GM18505 (cell line): ENCODE measurements around the gene LURAP1L.
A peak's percentile ranks its signal among the peaks of the same experiment; 100 is the strongest.

Experiments used
- ATAC-seq: cut with Tn5 transposase; IDR thresholded peaks from one replicate; pipeline ENCODE4 v1.9.1; 2021; ENCODE audit not compliant: unreplicated experiment
- POLR2A ChIP-seq: IDR thresholded peaks from 4 replicates; pipeline ENCODE4 v1.6.1; 2011; ENCODE audit warnings: borderline replicate concordance; ENCODE audit not compliant: insufficient read depth, insufficient read length; ENCODE audit errors: extremely low read depth

LURAP1L gene

DNA sequence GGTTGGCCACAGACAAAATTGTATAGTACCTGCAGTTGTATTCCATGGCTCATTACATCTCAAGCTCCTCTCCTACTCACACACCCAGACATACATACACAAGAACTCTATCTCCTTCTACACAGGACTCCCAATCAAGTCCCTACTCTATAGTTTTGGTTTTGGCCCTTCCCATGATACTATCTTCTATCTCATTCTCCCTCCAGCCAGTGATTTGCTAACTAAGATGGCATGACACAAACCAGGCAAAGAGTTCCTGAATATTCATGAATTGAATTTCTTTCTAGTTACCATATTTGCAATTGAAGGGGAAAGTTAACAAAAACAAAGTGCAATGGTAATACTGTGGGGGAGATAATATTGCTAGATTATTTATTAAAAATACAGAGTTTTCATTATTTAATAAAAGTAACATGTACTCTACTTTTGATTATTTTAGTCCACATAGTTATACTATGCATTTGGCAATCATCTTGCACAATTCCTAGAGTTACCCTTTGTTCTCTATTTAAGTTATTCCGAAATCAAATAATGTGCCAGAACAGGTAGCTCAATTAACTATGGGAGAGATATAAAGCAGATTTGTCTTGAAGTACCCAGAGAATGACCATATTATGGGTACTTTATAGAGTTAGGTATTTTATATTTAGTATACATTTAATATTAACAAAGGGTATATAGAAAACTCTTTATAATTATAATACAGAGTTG lies 9.6 kb upstream of the LURAP1L start:
- no peak for TF ChIP-seq POLR2A
- no peak for ATAC-seq

DNA sequence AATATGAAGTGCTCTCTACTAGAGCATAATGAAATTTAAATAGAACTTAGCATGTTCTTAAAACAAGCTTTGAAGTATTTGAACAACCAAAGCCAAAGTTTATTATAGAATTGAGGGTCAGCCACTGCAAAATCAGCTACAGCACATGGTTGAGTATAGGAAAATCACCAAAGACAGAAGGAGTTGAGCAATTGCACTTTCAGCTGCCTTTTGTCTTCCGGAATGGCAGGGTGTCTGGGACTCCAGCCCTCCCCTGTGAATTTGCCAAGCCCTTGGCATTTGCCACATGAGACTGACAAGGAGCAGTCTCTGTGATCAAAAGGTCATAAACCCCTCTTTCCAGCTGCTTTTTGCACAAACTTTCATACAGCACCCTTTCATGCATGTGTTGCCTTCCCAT lies 8.5 kb upstream of the LURAP1L start:
- ATAC-seq = no peak
- no peak for TF ChIP-seq POLR2A

DNA sequence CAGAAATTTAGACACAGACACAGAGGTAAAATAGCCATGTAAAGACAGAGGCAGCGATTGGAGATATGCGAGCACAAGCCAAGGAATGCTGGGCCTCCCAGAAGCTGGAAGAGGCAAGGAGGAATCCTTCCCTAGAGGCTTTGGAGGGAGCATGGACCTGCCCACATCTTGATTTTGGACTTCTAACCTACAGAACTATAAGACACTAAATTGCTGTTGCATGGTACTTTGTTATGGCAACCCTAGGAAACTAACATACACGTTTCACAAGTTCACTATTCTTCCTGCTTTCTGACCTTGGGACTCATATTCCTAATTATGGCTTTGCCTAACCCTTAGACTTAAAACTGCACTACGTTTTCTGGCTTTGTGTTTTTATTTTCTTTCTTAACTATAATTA lies 4.6 kb upstream of the LURAP1L start:
- no peak for ATAC-seq

DNA sequence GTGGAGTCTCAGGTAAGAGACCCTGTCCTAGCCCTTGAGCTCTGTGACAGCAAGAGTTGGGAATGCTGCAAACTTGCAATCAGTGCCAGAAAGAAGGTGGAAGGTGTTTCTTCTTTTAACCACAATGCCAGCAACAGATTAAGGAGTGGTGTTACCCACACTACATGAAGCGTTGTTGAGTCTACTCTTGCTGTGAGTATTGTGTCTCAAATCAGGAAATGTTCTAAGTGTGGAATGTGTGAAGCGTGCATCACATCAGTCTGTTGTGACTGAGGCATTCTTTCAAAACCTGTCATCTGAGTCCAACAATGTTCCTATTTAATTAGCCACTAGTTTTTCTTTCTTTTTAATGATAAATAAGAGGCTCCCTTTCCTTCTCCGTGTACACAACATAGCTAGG lies 2.9 kb upstream of the LURAP1L start:
- TF ChIP-seq POLR2A = no peak
- ATAC-seq = no peak

More for the DNA sequence above, 4.6 kb upstream of the LURAP1L start:
- no peak for TF ChIP-seq POLR2A

GRCh38 chr9:12773562-12773961 lies 1.3 kb upstream of the LURAP1L start:
- no peak for ATAC-seq
- no peak for TF ChIP-seq POLR2A

DNA sequence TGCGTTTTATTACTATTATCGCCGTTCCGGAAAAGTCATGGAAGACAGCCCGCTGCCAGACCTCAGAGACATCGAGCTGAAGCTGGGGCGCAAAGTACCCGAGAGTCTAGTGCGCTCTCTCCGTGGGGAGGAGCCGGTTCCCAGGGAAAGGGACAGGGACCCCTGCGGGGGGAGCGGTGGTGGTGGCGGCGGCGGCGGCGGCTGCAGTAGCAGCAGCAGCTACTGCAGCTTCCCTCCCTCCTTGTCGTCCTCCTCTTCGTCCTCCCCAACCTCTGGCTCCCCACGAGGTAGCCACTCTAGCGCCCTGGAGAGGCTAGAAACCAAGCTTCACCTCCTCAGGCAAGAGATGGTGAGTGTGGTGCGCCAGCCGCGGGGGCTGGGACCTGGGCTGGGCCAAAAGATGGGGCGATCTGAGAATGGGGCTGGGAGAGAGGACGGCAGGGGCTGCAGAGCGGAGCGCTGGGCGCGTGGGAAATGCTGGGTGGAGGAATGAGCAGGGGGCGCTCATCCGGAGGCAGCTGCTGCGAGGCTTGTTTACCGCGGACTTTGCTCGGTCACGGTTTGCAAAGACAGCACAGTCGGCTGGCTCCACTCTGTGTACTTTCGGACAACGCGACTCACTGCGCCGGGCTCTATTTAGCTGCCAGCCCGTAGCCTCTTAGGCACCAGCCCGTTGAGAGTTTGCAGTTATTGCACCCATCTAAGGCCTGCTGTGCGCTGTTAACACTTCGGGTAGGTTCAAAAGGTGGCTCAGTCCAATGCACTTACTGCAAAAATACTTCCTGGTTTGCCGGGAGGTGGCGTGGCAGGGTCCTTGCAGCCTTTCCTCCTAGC lies 1.1 kb downstream of the LURAP1L start:
- peak; percentile 86 for ATAC-seq
- TF ChIP-seq POLR2A = peak; percentile 19

GRCh38 chr9:12776513-12777055 lies 1.8 kb downstream of the LURAP1L start:
- no peak for ATAC-seq

GRCh38 chr9:12777121-12778022 lies 2.6 kb downstream of the LURAP1L start:
- TF ChIP-seq POLR2A = no peak
- no peak for ATAC-seq

More at GRCh38 chr9:12776513-12777055, 1.8 kb downstream of the LURAP1L start:
- no peak for TF ChIP-seq POLR2A

GRCh38 chr9:12778389-12778788 lies 3.6 kb downstream of the LURAP1L start:
- no peak for TF ChIP-seq POLR2A
- ATAC-seq = no peak

- TF ChIP-seq POLR2A = no peak
- no peak for ATAC-seq
These were observed 6.5 kb downstream of the LURAP1L start for GRCh38 chr9:12781226-12781733.

- no peak for ATAC-seq
These were observed 9.1 kb downstream of the LURAP1L start for GRCh38 chr9:12783767-12784460.

GRCh38 chr9:12784461-12785259 lies 9.8 kb downstream of the LURAP1L start:
- ATAC-seq = peak; percentile 75
- TF ChIP-seq POLR2A = no peak

More at GRCh38 chr9:12783767-12784460, 9.1 kb downstream of the LURAP1L start:
- no peak for TF ChIP-seq POLR2A

DNA sequence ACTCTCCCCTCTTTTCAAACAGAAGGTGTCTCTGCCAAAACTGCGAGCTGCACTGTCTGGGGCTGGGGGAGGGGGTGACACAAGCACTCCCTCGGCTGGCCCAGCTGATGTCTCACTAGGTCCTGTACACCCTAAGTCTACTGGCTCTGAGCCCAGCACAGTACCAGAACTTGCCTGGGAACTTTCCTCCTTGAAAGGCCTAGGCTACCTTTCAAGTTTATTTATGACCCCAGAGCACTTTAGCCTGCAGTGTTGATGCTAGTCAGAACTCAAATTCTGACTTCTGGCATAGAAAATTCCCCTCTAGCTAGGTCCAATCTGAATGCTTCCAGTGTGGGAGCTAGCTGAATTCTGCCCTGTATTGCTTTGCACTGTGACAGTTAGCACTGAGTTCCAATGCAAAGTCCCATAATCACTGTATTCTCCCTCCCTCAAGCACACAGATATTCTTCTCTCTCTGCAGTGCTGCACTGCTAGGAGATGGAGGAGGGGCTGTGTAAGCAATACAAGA lies 10.5 kb downstream of the LURAP1L start:
- ATAC-seq = no peak
- no peak for TF ChIP-seq POLR2A
